HEK293 (cell line): ENCODE data around the gene SIDT1.

ENCODE experiments used
- CTCF ChIP-seq: fragments of 450-650 bp; formaldehyde crosslinking; IDR thresholded peaks from 2 replicates; pipeline ENCODE4 v1.5.1; 2016; ENCODE audit warnings: missing biosample characterization, missing genetic modification characterization
- ZNF175 ChIP-seq: fragments of 450-650 bp; formaldehyde crosslinking; IDR thresholded peaks from 2 replicates; pipeline ENCODE4 v1.5.1; 2016; ENCODE audit warnings: missing biosample characterization, missing genetic modification characterization
- ZNF561 ChIP-seq: fragments of 450-650 bp; IDR thresholded peaks from 2 replicates; pipeline ENCODE4 v1.5.1; 2018; ENCODE audit warnings: missing biosample characterization, missing genetic modification characterization, borderline replicate concordance
- ZNF621 ChIP-seq: fragments of 450-650 bp; formaldehyde crosslinking; IDR thresholded peaks from 2 replicates; pipeline ENCODE4 v1.5.1; 2017; ENCODE audit warnings: missing biosample characterization, missing genetic modification characterization
- ZNF76 ChIP-seq: fragments of 450-650 bp; formaldehyde crosslinking; IDR thresholded peaks from 2 replicates; pipeline ENCODE4; 2016; ENCODE audit warnings: low read depth, missing biosample characterization, missing genetic modification characterization, borderline replicate concordance

- TF ChIP-seq CTCF (tag by site-specific recombination): no peak
- no peak for TF ChIP-seq ZNF175 (tag by site-specific recombination)
- no peak for TF ChIP-seq ZNF621 (tag by site-specific recombination)
- TF ChIP-seq ZNF76: no peak
- no peak for TF ChIP-seq ZNF561
Measured at GRCh38 chr3:113676261-113676660, 143.9 kb downstream of the SIDT1 start.
